ENCODE data around the gene SLC35F1. TPM values are rescaled to one million over a fixed set of nuclear protein-coding genes. Genes with fewer than 3 reads are reported as not detected.

The SLC35F1 gene
- total and polyA plus RNA-seq, 2 donors (not counting 3 experiments of a cell fraction or from before 2014, with no cell fraction given) = not detected

GRCh38 chr6:117960877-117961276 is 53.8 kb downstream of the SLC35F1 start:
- FAIRE-seq = no peak

More at GRCh38 chr6:117960877-117961276, 53.8 kb downstream of the SLC35F1 start:
- intact Hi-C loops (cut with micrococcal nuclease) (no loop called here), dilution Hi-C loops (cut with MboI; ENCODE audit: extremely low pct_ligation_motif_present, low sequenced_read_pairs) (no loop called here)
- H3K9me1 ChIP-seq (replicated peaks; ENCODE audit: control insufficient read depth, extremely low read depth, insufficient read depth, low read length) = no peaks in the 10 kb centered on the region
- H3K4me3 ChIP-seq (replicated peaks in 1 of 3; ENCODE audit: insufficient read depth in 1 of 3, low read depth in 1 of 3, low read length in 3 of 3) = no peak overlapping the region
- no peaks in the 10 kb centered on the region for H3K4me1 ChIP-seq (ENCODE audit: control insufficient read depth, extremely low read depth, insufficient read depth, low read length)
- H3K27me3 ChIP-seq (ENCODE audit: control insufficient read depth in 2 of 2, insufficient read depth in 2 of 2, low read length in 2 of 2) = no peaks in the 10 kb centered on the region
- no peaks in the 10 kb centered on the region for H3K79me2 ChIP-seq (ENCODE audit: control insufficient read depth, insufficient read depth, low read length)
- TF ChIP-seq FOS (IDR thresholded peaks at IDR 0.05; ENCODE audit: borderline replicate concordance, insufficient read depth, low read length) (no peak), POLR2A (IDR thresholded peaks at IDR 0.05; ENCODE audit: low read depth, low read length) (no peak), JUN (IDR thresholded peaks at IDR 0.05; ENCODE audit: borderline replicate concordance, insufficient read depth, insufficient read length, low read depth) (no peak), POLR2AphosphoS5 (IDR thresholded peaks at IDR 0.05; ENCODE audit: insufficient read depth, low read depth, low read length) (no peak), GATA2 (IDR thresholded peaks at IDR 0.05; ENCODE audit: insufficient read depth, insufficient read length, low read depth, low read length) (no peak), EZH2 (IDR thresholded peaks at IDR 0.05; ENCODE audit: borderline replicate concordance, low read depth, low read length, severe bottlenecking) (no peak), CTCF (IDR thresholded peaks at IDR 0.05; ENCODE audit: extremely low read depth in 1 of 2, insufficient read depth in 1 of 2, low read depth in 1 of 2, low read length in 2 of 2) (no peak), MYC (IDR thresholded peaks at IDR 0.05; ENCODE audit: low read depth, low read length) (no peak)
- TF ChIP-seq, protein P1, sequence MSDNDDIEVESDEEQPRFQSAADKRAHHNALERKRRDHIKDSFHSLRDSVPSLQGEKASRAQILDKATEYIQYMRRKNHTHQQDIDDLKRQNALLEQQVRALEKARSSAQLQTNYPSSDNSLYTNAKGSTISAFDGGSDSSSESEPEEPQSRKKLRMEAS (IDR thresholded peaks at IDR 0.05; ENCODE audit: insufficient read depth, insufficient read length) = no peak
- POLR2A ChIA-PET = no interaction called here
- no peaks in the 10 kb centered on the region for H4K20me1 ChIP-seq (replicated peaks; ENCODE audit: control insufficient read depth, extremely low read depth, insufficient read depth, low read length)
- CTCF ChIA-PET = interaction anchor here (2.3 kb wide), 1 partner anchor 15 kb away, joined by 8 read pairs; no protein-coding TSS in a partner anchor
- no peak for DNase-seq (ENCODE audit: low read depth, low spot score)
- no peak overlapping the region for H2AFZ ChIP-seq (ENCODE audit: low read depth, low read length)
- H3K9me3 ChIP-seq (replicated peaks; ENCODE audit: control insufficient read depth, insufficient read depth, low read length) = no peaks in the 10 kb centered on the region
- no peaks in the 10 kb centered on the region for H3K36me3 ChIP-seq (ENCODE audit: control insufficient read depth in 2 of 2, extremely low read depth in 1 of 2, insufficient read depth in 2 of 2, low read length in 2 of 2)
- no TSS peak for BruUV-seq (replicated peaks)
- H3K9ac ChIP-seq (replicated peaks; ENCODE audit: extremely low read depth, insufficient read depth, low read length) = no peak overlapping the region
- H3K27ac ChIP-seq (ENCODE audit: insufficient read depth, low read depth, low read length) = no peak overlapping the region
- no peak overlapping the region for H3K4me2 ChIP-seq (ENCODE audit: insufficient read depth, low read length)

Measured in endothelial cell of umbilical vein (primary cell).